ENCODE measurements around the gene CISD1. TPM values are rescaled to one million over a fixed set of nuclear protein-coding genes. Genes with fewer than 3 reads are reported as not detected.
A peak's percentile ranks its signal among the peaks of the same experiment; 100 is the strongest.

Gene CISD1
- polyA plus RNA-seq, 4 donors: 69.2 to 167 (median 113) TPM

- Histone ChIP-seq H3K4me3 (ENCODE audit: low read depth in 1 of 3, low read length in 3 of 3) (peak overlapping the region; percentile 54 to 88 (median 76)), H3K36me3 (ENCODE audit: control insufficient read depth in 3 of 3, insufficient read depth in 2 of 3, low read depth in 1 of 3, low read length in 3 of 3) (peaks cover 0 to 2% (median 0%) of the 10 kb centered on the region in 3 donors), H3K27ac (ENCODE audit: low read depth in 1 of 3, low read length in 2 of 3) (peak overlapping the region; percentile 95 to 99 (median 96)), H3K4me1 (ENCODE audit: control insufficient read depth in 3 of 3, insufficient read depth in 2 of 3, low read depth in 1 of 3, low read length in 2 of 3) (peaks cover 0 to 12% (median 0%) of the 10 kb centered on the region in 3 donors), H3K9me3 (ENCODE audit: control insufficient read depth in 2 of 2, insufficient read depth in 1 of 2, low read depth in 1 of 2, low read length in 1 of 2) (no peaks in the 10 kb centered on the region), H3K27me3 (ENCODE audit: control insufficient read depth in 3 of 3, insufficient read depth in 3 of 3, low read length in 3 of 3) (no peaks in the 10 kb centered on the region)
- DNase-seq (peak; percentile 69 to 85), FAIRE-seq (no peak)
- 0 to 1% (median 1%) methylated on average over 36 to 53 of the region's 53 CpGs for WGBS, 3 donors
Measured at GRCh38 chr10:58266826-58267712, 1.9 kb upstream of the CISD1 start.

- Histone ChIP-seq H3K27me3 (ENCODE audit: control insufficient read depth in 3 of 3, insufficient read depth in 3 of 3, low read length in 3 of 3) (no peaks in the 10 kb centered on the region), H3K4me3 (ENCODE audit: low read depth in 1 of 3, low read length in 3 of 3) (peak within 1 kb of the TSS; percentile 54 to 88 (median 76)), H3K27ac (ENCODE audit: low read depth in 1 of 3, low read length in 2 of 3) (peak within 1 kb of the TSS; percentile 95 to 99 (median 96)), H3K4me1 (ENCODE audit: control insufficient read depth in 3 of 3, insufficient read depth in 2 of 3, low read depth in 1 of 3, low read length in 2 of 3) (peaks cover 0 to 12% (median 0%) of the 10 kb centered on the region in 3 donors), H3K36me3 (ENCODE audit: control insufficient read depth in 3 of 3, insufficient read depth in 2 of 3, low read depth in 1 of 3, low read length in 3 of 3) (peaks cover 0 to 2% (median 0%) of the 10 kb centered on the region in 3 donors), H3K9me3 (ENCODE audit: control insufficient read depth in 2 of 2, insufficient read depth in 1 of 2, low read depth in 1 of 2, low read length in 1 of 2) (no peaks in the 10 kb centered on the region)
- no peak for FAIRE-seq
- DNase-seq: peak; percentile 96 to 98
- WGBS, 3 donors: 0 to 1% (median 0%) methylated on average over 18 to 76 of the region's 76 CpGs
Measured at GRCh38 chr10:58267713-58268453, 1.1 kb upstream of the CISD1 start, which contains the start of gene IPMK. Gene IPMK (minus strand): TSS chr10:58267894. CDS start chr10:58267611, 283 bp downstream.

- Histone ChIP-seq H3K4me1 (ENCODE audit: control insufficient read depth in 3 of 3, insufficient read depth in 2 of 3, low read depth in 1 of 3, low read length in 2 of 3) (peaks cover 0 to 12% (median 0%) of the 10 kb centered on the region in 3 donors), H3K9me3 (ENCODE audit: control insufficient read depth in 2 of 2, insufficient read depth in 1 of 2, low read depth in 1 of 2, low read length in 1 of 2) (no peaks in the 10 kb centered on the region), H3K4me3 (ENCODE audit: low read depth in 1 of 3, low read length in 3 of 3) (peak overlapping the region; percentile 48 to 88 (median 76)), H3K27me3 (ENCODE audit: control insufficient read depth in 3 of 3, insufficient read depth in 3 of 3, low read length in 3 of 3) (no peaks in the 10 kb centered on the region), H3K36me3 (ENCODE audit: control insufficient read depth in 3 of 3, insufficient read depth in 2 of 3, low read depth in 1 of 3, low read length in 3 of 3) (no peaks in the 10 kb centered on the region), H3K27ac (ENCODE audit: low read depth in 1 of 3, low read length in 2 of 3) (peak overlapping the region; percentile 43 to 99 (median 96))
- no peak for DNase-seq
- WGBS, 3 donors: 0 to 1% (median 0%) methylated on average over 13 of the region's 13 CpGs
- FAIRE-seq: no peak
Measured at GRCh38 chr10:58268454-58268945, 462 bp upstream of the CISD1 start.

- WGBS, 3 donors: 5 to 18% (median 10%) methylated on average over 12 of the region's 12 CpGs
- peak; percentile 70 to 75 for DNase-seq
- Histone ChIP-seq H3K36me3 (ENCODE audit: control insufficient read depth in 3 of 3, insufficient read depth in 2 of 3, low read depth in 1 of 3, low read length in 3 of 3) (no peaks in the 10 kb centered on the region), H3K4me3 (ENCODE audit: low read depth in 1 of 3, low read length in 3 of 3) (peak overlapping the region; percentile 58 to 88 (median 66)), H3K27ac (ENCODE audit: low read depth in 1 of 3, low read length in 2 of 3) (peak overlapping the region; percentile 89 to 99 (median 96)), H3K27me3 (ENCODE audit: control insufficient read depth in 3 of 3, insufficient read depth in 3 of 3, low read length in 3 of 3) (no peaks in the 10 kb centered on the region), H3K4me1 (ENCODE audit: control insufficient read depth in 3 of 3, insufficient read depth in 2 of 3, low read depth in 1 of 3, low read length in 2 of 3) (peaks cover 2 to 19% (median 3%) of the 10 kb centered on the region in 3 donors), H3K9me3 (ENCODE audit: control insufficient read depth in 2 of 2, insufficient read depth in 1 of 2, low read depth in 1 of 2, low read length in 1 of 2) (no peaks in the 10 kb centered on the region)
- FAIRE-seq: no peak
Measured at GRCh38 chr10:58269782-58270290, 874 bp downstream of the CISD1 start.

GRCh38 chr10:58275261-58275660 is 6.3 kb downstream of the CISD1 start:
- DNase-seq: peak; percentile 59 to 72
- Histone ChIP-seq H3K4me1 (ENCODE audit: control insufficient read depth in 3 of 3, insufficient read depth in 2 of 3, low read depth in 1 of 3, low read length in 2 of 3) (peaks cover 3 to 21% (median 6%) of the 10 kb centered on the region in 3 donors), H3K27ac (ENCODE audit: low read depth in 1 of 3, low read length in 2 of 3) (peak overlapping the region in 2 of 3 donors; percentile 3 to 63), H3K36me3 (ENCODE audit: control insufficient read depth in 3 of 3, insufficient read depth in 2 of 3, low read depth in 1 of 3, low read length in 3 of 3) (peaks cover 0 to 8% (median 3%) of the 10 kb centered on the region in 3 donors), H3K27me3 (ENCODE audit: control insufficient read depth in 3 of 3, insufficient read depth in 3 of 3, low read length in 3 of 3) (no peaks in the 10 kb centered on the region), H3K4me3 (ENCODE audit: low read depth in 1 of 3, low read length in 3 of 3) (peak overlapping the region in 1 of 3 donors; percentile 4), H3K9me3 (ENCODE audit: control insufficient read depth in 2 of 2, insufficient read depth in 1 of 2, low read depth in 1 of 2, low read length in 1 of 2) (no peaks in the 10 kb centered on the region)
- 20 to 64% (median 43%) methylated on average over 2 of the region's 2 CpGs for WGBS, 3 donors
- no peak for FAIRE-seq

- Histone ChIP-seq H3K27me3 (ENCODE audit: control insufficient read depth in 3 of 3, insufficient read depth in 3 of 3, low read length in 3 of 3) (no peaks in the 10 kb centered on the region), H3K4me3 (ENCODE audit: low read depth in 1 of 3, low read length in 3 of 3) (no peak overlapping the region), H3K9me3 (ENCODE audit: control insufficient read depth in 2 of 2, insufficient read depth in 1 of 2, low read depth in 1 of 2, low read length in 1 of 2) (no peaks in the 10 kb centered on the region), H3K36me3 (ENCODE audit: control insufficient read depth in 3 of 3, insufficient read depth in 2 of 3, low read depth in 1 of 3, low read length in 3 of 3) (peaks cover 0 to 8% (median 5%) of the 10 kb centered on the region in 3 donors), H3K4me1 (ENCODE audit: control insufficient read depth in 3 of 3, insufficient read depth in 2 of 3, low read depth in 1 of 3, low read length in 2 of 3) (peaks cover 3 to 16% (median 6%) of the 10 kb centered on the region in 3 donors), H3K27ac (ENCODE audit: low read depth in 1 of 3, low read length in 2 of 3) (peak overlapping the region in 2 of 3 donors; percentile 49 to 63)
- no peak for FAIRE-seq
- peak in 1 of 2 donors; percentile 27 for DNase-seq
Measured at GRCh38 chr10:58275908-58276307, 6.9 kb downstream of the CISD1 start.

GRCh38 chr10:58278274-58278961 is 9.5 kb downstream of the CISD1 start:
- H3K36me3 ChIP-seq (ENCODE audit: control insufficient read depth in 3 of 3, insufficient read depth in 2 of 3, low read depth in 1 of 3, low read length in 3 of 3): peaks cover 0 to 8% (median 5%) of the 10 kb centered on the region in 3 donors
- no peaks in the 10 kb centered on the region for H3K27me3 ChIP-seq (ENCODE audit: control insufficient read depth in 3 of 3, insufficient read depth in 3 of 3, low read length in 3 of 3)
- no peak overlapping the region for H3K4me3 ChIP-seq (ENCODE audit: low read depth in 1 of 3, low read length in 3 of 3)
- WGBS, 3 donors: 88 to 94% (median 92%) methylated on average over 7 of the region's 7 CpGs
- FAIRE-seq (no peak), DNase-seq (no peak)
- no peaks in the 10 kb centered on the region for H3K9me3 ChIP-seq (ENCODE audit: control insufficient read depth in 2 of 2, insufficient read depth in 1 of 2, low read depth in 1 of 2, low read length in 1 of 2)
- no peak overlapping the region for H3K27ac ChIP-seq (ENCODE audit: low read depth in 1 of 3, low read length in 2 of 3)
- peaks cover 3 to 12% (median 6%) of the 10 kb centered on the region in 3 donors for H3K4me1 ChIP-seq (ENCODE audit: control insufficient read depth in 3 of 3, insufficient read depth in 2 of 3, low read depth in 1 of 3, low read length in 2 of 3)
